ENCODE results near the gene THSD7B.

Gene THSD7B

GRCh38 chr2:137715731-137716191 is 950.4 kb downstream of the THSD7B start:
- no peak for DNase-seq (ENCODE audit: low spot score)
- TF ChIP-seq, protein P1, sequence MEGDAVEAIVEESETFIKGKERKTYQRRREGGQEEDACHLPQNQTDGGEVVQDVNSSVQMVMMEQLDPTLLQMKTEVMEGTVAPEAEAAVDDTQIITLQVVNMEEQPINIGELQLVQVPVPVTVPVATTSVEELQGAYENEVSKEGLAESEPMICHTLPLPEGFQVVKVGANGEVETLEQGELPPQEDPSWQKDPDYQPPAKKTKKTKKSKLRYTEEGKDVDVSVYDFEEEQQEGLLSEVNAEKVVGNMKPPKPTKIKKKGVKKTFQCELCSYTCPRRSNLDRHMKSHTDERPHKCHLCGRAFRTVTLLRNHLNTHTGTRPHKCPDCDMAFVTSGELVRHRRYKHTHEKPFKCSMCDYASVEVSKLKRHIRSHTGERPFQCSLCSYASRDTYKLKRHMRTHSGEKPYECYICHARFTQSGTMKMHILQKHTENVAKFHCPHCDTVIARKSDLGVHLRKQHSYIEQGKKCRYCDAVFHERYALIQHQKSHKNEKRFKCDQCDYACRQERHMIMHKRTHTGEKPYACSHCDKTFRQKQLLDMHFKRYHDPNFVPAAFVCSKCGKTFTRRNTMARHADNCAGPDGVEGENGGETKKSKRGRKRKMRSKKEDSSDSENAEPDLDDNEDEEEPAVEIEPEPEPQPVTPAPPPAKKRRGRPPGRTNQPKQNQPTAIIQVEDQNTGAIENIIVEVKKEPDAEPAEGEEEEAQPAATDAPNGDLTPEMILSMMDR (IDR thresholded peaks at IDR 0.05; ENCODE audit: extremely low read depth, missing control alignments) = no peak

DNA sequence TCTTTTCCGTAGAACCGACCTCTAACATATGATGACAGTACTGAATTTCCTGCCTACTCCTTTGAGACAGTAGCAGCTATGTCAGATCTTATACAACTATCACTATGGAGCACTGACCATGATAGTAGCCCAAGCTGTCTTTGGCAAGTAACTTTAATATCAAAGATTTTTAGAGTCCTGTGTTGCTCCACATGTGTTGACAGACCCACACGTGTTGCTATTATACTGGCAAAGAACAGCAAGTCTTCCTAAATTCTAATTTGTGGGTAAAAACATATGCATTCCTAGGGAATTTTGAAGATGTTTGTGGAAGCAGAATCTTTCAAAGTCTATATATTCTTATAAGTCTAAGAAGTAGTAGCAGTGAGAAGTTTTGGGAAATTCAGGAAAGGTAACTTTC is 953.4 kb downstream of the THSD7B start:
- no peak for DNase-seq (ENCODE audit: low spot score)
- TF ChIP-seq, protein P1 (IDR thresholded peaks at IDR 0.05; ENCODE audit: extremely low read depth, missing control alignments) = no peak

GRCh38 chr2:137721733-137722132 is 956.4 kb downstream of the THSD7B start:
- TF ChIP-seq, protein P1 (IDR thresholded peaks at IDR 0.05; ENCODE audit: extremely low read depth, missing control alignments) = no peak
- no peak for DNase-seq (ENCODE audit: low spot score)

GRCh38 chr2:137724912-137725311 is 959.6 kb downstream of the THSD7B start:
- no peak for DNase-seq (ENCODE audit: low spot score)
- TF ChIP-seq, protein P1 (IDR thresholded peaks at IDR 0.05; ENCODE audit: extremely low read depth, missing control alignments) = no peak

Data from GM20000 (cell line).